OCI-LY7 (cell line): ENCODE measurements around the gene WNT9B.

ENCODE experiments used
- EZH2phosphoT487 ChIP-seq: fragments of 200-600 bp; sonication (generic); IDR thresholded peaks from 2 replicates; pipeline ENCODE4 v1.6.1; 2018; ENCODE audit warnings: low read depth, borderline replicate concordance, mild to moderate bottlenecking, mixed run types, antibody characterized with exemption, low read length, moderate library complexity, mixed read lengths
- TF ChIP-seq, protein P1 (sequence below): fragments of 200-600 bp; sonication (generic); conservative IDR thresholded peaks from 2 replicates; pipeline ENCODE4 v1.5.1; 2014; ENCODE audit warnings: mild to moderate bottlenecking, antibody characterized with exemption, low read length, moderate library complexity, mixed read lengths

DNA sequence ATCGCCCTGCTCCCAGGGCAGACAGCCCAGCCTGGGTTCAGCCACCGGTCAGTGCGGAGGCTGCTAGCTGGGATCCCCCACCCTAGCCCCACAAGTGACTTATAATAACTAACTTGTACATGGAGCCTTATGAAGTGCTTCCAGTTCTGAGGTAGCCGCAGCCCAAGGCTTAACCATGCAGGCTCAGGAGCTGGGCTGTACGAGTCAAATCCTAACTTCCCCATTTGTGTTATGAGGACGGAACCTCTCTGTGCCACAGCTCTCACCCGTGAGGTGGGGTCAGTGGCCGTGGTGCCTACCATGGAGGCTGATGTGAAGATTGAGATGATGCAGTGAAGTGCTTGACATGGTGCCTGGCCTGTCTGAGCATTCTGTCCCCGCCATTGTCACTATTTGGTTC lies 43.8 kb downstream of the WNT9B start:
- TF ChIP-seq, protein P1, sequence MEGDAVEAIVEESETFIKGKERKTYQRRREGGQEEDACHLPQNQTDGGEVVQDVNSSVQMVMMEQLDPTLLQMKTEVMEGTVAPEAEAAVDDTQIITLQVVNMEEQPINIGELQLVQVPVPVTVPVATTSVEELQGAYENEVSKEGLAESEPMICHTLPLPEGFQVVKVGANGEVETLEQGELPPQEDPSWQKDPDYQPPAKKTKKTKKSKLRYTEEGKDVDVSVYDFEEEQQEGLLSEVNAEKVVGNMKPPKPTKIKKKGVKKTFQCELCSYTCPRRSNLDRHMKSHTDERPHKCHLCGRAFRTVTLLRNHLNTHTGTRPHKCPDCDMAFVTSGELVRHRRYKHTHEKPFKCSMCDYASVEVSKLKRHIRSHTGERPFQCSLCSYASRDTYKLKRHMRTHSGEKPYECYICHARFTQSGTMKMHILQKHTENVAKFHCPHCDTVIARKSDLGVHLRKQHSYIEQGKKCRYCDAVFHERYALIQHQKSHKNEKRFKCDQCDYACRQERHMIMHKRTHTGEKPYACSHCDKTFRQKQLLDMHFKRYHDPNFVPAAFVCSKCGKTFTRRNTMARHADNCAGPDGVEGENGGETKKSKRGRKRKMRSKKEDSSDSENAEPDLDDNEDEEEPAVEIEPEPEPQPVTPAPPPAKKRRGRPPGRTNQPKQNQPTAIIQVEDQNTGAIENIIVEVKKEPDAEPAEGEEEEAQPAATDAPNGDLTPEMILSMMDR = no peak
- TF ChIP-seq EZH2phosphoT487 = no peak
